GM23248 (cell line): ENCODE results near the gene DENND2C. TPM values are rescaled to one million over a fixed set of nuclear protein-coding genes. Genes with fewer than 3 reads are reported as not detected.
A peak's percentile ranks its signal among the peaks of the same experiment; 100 is the strongest.

Experiments used
- DNase-seq: peaks from one replicate; pipeline ENCODE4 v3.0.0-alpha.2; 2015
- H2AFZ ChIP-seq: fragments of 200-600 bp; sonication (generic); 2 replicates; pipeline ENCODE4 v1.6.1; 2016; ENCODE audit warnings: antibody characterized with exemption
- H3F3A ChIP-seq: fragments of 200-600 bp; sonication (generic); 2 replicates; pipeline ENCODE4 v1.6.1; 2016; ENCODE audit warnings: mild to moderate bottlenecking, antibody characterized with exemption, mixed run types; ENCODE audit not compliant: insufficient read depth
- H3K27ac ChIP-seq: fragments of 200-600 bp; sonication (generic); 2 replicates; pipeline ENCODE4 v1.5.1; 2016; ENCODE audit warnings: mild to moderate bottlenecking
- H3K27me3 ChIP-seq: fragments of 200-600 bp; sonication (generic); replicated peaks from 2 replicates; pipeline ENCODE4 v1.6.1; 2016; ENCODE audit warnings: mild to moderate bottlenecking; ENCODE audit not compliant: insufficient read depth
- H3K36me3 ChIP-seq: fragments of 200-600 bp; sonication (generic); 2 replicates; pipeline ENCODE4 v1.6.1; 2016; ENCODE audit warnings: low read depth, mild to moderate bottlenecking
- H3K4me1 ChIP-seq: fragments of 200-600 bp; sonication (generic); 2 replicates; pipeline ENCODE4 v1.6.1; 2016; ENCODE audit warnings: mild to moderate bottlenecking; ENCODE audit not compliant: insufficient read depth
- H3K4me2 ChIP-seq: fragments of 200-600 bp; sonication (generic); one replicate; pipeline ENCODE4 v1.6.1; 2016; ENCODE audit warnings: mild to moderate bottlenecking; ENCODE audit not compliant: unreplicated experiment
- H3K4me3 ChIP-seq: fragments of 200-600 bp; sonication (generic); 2 replicates; pipeline ENCODE4 v1.5.1; 2016; ENCODE audit warnings: mild to moderate bottlenecking
- H3K79me2 ChIP-seq: fragments of 200-600 bp; sonication (generic); 2 replicates; pipeline ENCODE4 v1.6.1; 2016; ENCODE audit warnings: mild to moderate bottlenecking; ENCODE audit not compliant: insufficient read depth
- H3K9ac ChIP-seq: fragments of 200-600 bp; sonication (generic); 2 replicates; pipeline ENCODE4 v1.6.1; 2016; ENCODE audit warnings: mild to moderate bottlenecking
- H3K9me2 ChIP-seq: fragments of 200-600 bp; sonication (generic); 2 replicates; pipeline ENCODE4 v1.6.1; 2016; ENCODE audit warnings: mixed run types, mild to moderate bottlenecking, moderate library complexity; ENCODE audit not compliant: insufficient read depth
- H3K9me3 ChIP-seq: fragments of 200-600 bp; sonication (generic); one replicate; pipeline ENCODE4 v1.6.1; 2017; ENCODE audit warnings: low read depth
- H4K20me1 ChIP-seq: fragments of 200-600 bp; sonication (generic); 2 replicates; pipeline ENCODE4 v1.6.0; 2016; ENCODE audit not compliant: insufficient read depth
- EZH2 ChIP-seq: fragments of 200-600 bp; sonication (generic); IDR thresholded peaks from 2 replicates; pipeline ENCODE4 v1.6.1; 2018; ENCODE audit warnings: antibody characterized with exemption, mild to moderate bottlenecking; ENCODE audit not compliant: insufficient read depth, poor library complexity, severe bottlenecking
- EZH2phosphoT487 ChIP-seq: fragments of 200-600 bp; sonication (generic); IDR thresholded peaks from 2 replicates; pipeline ENCODE4 v1.6.1; 2018; ENCODE audit warnings: antibody characterized with exemption, moderate library complexity, mild to moderate bottlenecking, low read depth; ENCODE audit not compliant: insufficient read depth
- WGBS, 2 experiments: methylation state at CpG; one replicate each; pipeline ENCODE4 v1.1.6; 2015 to 2017; ENCODE audit warnings: low lambda C conversion rate in 2 of 2, low coverage in 1 of 2; ENCODE audit errors: missing lambda C conversion rate in 2 of 2; 5-methylcytosine and 5-hydroxymethylcytosine counted together
- in situ Hi-C: fragments of 300-500 bp; cut with MboI; formaldehyde crosslinking; loops from 2 replicates; pipeline ENCODE4 v1.15.0; 2020
- polyA plus RNA-seq: library from polyadenylated mRNA; unstranded; fragments of >200 nt; fragmentation: Nextera tagmentation; extraction: Ambion mirVana; gene quantifications from 2 replicates; pipeline ENCODE4 v1.2.1, GENCODE V29; 2016
- total RNA-seq: library from RNA; depleted of rRNA; stranded (reverse); fragments of >200 nt; shearing (Covaris generic); gene quantifications from 2 replicates; pipeline ENCODE4 v1.2.3, GENCODE V29; 2014

DENND2C gene
- total and polyA plus RNA-seq, 2 experiments from 2014 or later, result 2.8 to 5.9 TPM

GRCh38 chr1:114561333-114561732 lies 108.5 kb downstream of the DENND2C start:
- Histone ChIP-seq H3K27me3 (no peaks in the 10 kb centered on the region), H3K9ac (no peak overlapping the region), H3K36me3 (peaks cover 2% of the 10 kb centered on the region; the same call in 1 of the 2 replicates), H3K9me2 (no peaks in the 10 kb centered on the region), H3K4me3 (no peak overlapping the region), H3F3A (no peaks in the 10 kb centered on the region), H3K27ac (no peak overlapping the region), H3K4me2 (no peak overlapping the region), H3K79me2 (no peaks in the 10 kb centered on the region), H3K9me3 (no peaks in the 10 kb centered on the region), H3K4me1 (no peaks in the 10 kb centered on the region), H2AFZ (no peak overlapping the region), H4K20me1 (no peaks in the 10 kb centered on the region)
- DNase-seq, result no peak
- 95 to 100% methylated on average over 1 of the region's 1 CpG for WGBS, 2 experiments
- in situ Hi-C loops, result no loop called here
- no peak for TF ChIP-seq EZH2
- no peak for TF ChIP-seq EZH2phosphoT487

- Histone ChIP-seq H4K20me1 (no peaks in the 10 kb centered on the region), H3K9me3 (no peaks in the 10 kb centered on the region), H3K9me2 (no peaks in the 10 kb centered on the region), H3K27ac (no peak overlapping the region), H3K9ac (no peak overlapping the region), H3F3A (no peaks in the 10 kb centered on the region), H3K79me2 (no peaks in the 10 kb centered on the region), H3K36me3 (no peaks in the 10 kb centered on the region), H3K27me3 (no peaks in the 10 kb centered on the region), H3K4me1 (no peaks in the 10 kb centered on the region), H2AFZ (no peak overlapping the region), H3K4me2 (no peak overlapping the region), H3K4me3 (no peak overlapping the region)
- DNase-seq, result no peak
- no peak for TF ChIP-seq EZH2
- no peak for TF ChIP-seq EZH2phosphoT487
- in situ Hi-C loops, result no loop called here
- WGBS, 2 experiments, result 57 to 61% methylated on average over 3 of the region's 3 CpGs
These were observed 110.5 kb downstream of the DENND2C start for GRCh38 chr1:114559356-114559755.

- no peaks in the 10 kb centered on the region for H3K9me3 ChIP-seq
- H3K4me3 ChIP-seq, result no peak overlapping the region
- TF ChIP-seq EZH2 (no peak), EZH2phosphoT487 (no peak)
- H3K27me3 ChIP-seq, result no peaks in the 10 kb centered on the region
- no peaks in the 10 kb centered on the region for H3K36me3 ChIP-seq
- WGBS, 2 experiments, result 88 to 96% methylated on average over 1 of the region's 1 CpG
- H3K9me2 ChIP-seq, result no peaks in the 10 kb centered on the region
- H3K4me2 ChIP-seq, result no peak overlapping the region
- no peak overlapping the region for H3K9ac ChIP-seq
- no peak overlapping the region for H2AFZ ChIP-seq
- H3F3A ChIP-seq, result no peaks in the 10 kb centered on the region
- no peak overlapping the region for H3K27ac ChIP-seq
- H3K79me2 ChIP-seq, result no peaks in the 10 kb centered on the region
- in situ Hi-C loops, result no loop called here
- no peaks in the 10 kb centered on the region for H4K20me1 ChIP-seq
- DNase-seq, result peak; percentile 30
- H3K4me1 ChIP-seq, result no peaks in the 10 kb centered on the region
These were observed 111.3 kb downstream of the DENND2C start for GRCh38 chr1:114558544-114558943.

DNA sequence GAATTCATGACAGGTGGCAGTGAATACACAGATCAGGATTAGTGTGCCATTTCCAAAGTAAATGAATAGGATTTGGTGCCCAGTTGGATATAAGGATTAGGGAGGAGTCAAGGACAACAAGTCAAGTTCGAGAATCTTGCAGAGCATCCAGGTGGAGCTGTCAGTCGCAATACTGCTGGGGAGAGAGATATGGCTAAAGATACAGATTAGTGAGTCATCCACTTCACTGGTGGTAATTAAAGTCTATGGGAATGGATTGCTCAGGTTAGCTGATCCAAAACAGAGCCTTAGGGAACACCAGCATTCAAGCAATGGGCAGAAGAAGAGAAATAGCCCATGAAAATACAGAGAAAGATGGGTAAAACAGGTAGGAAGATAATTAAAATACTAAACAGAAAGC lies 115.3 kb downstream of the DENND2C start:
- WGBS, 2 experiments, result 90 to 95% methylated on average over 2 of the region's 2 CpGs
- H3K79me2 ChIP-seq, result no peaks in the 10 kb centered on the region
- H2AFZ ChIP-seq, result no peak overlapping the region
- in situ Hi-C loops, result no loop called here
- TF ChIP-seq EZH2 (no peak), EZH2phosphoT487 (no peak)
- DNase-seq, result no peak
- H3K4me3 ChIP-seq, result no peak overlapping the region
- H3K27me3 ChIP-seq, result no peaks in the 10 kb centered on the region
- H3K4me1 ChIP-seq, result no peaks in the 10 kb centered on the region
- no peaks in the 10 kb centered on the region for H3F3A ChIP-seq
- H3K9me3 ChIP-seq, result no peaks in the 10 kb centered on the region
- no peaks in the 10 kb centered on the region for H3K36me3 ChIP-seq
- H3K9me2 ChIP-seq, result no peaks in the 10 kb centered on the region
- no peak overlapping the region for H3K27ac ChIP-seq
- no peak overlapping the region for H3K9ac ChIP-seq
- H3K4me2 ChIP-seq, result no peak overlapping the region
- H4K20me1 ChIP-seq, result no peaks in the 10 kb centered on the region

GRCh38 chr1:114552106-114552639 lies 117.7 kb downstream of the DENND2C start:
- no peak overlapping the region for H2AFZ ChIP-seq
- H3K9ac ChIP-seq, result no peak overlapping the region
- H3K4me3 ChIP-seq, result no peak overlapping the region
- H3K79me2 ChIP-seq, result no peaks in the 10 kb centered on the region
- H3K4me1 ChIP-seq, result no peaks in the 10 kb centered on the region
- no peaks in the 10 kb centered on the region for H3K27me3 ChIP-seq
- H3K36me3 ChIP-seq, result no peaks in the 10 kb centered on the region
- no peak overlapping the region for H3K4me2 ChIP-seq
- no peaks in the 10 kb centered on the region for H3F3A ChIP-seq
- WGBS, 2 experiments, result 86 to 88% methylated on average over 7 of the region's 7 CpGs
- DNase-seq, result no peak
- TF ChIP-seq EZH2, result no peak
- no peak for TF ChIP-seq EZH2phosphoT487
- no peaks in the 10 kb centered on the region for H4K20me1 ChIP-seq
- no peaks in the 10 kb centered on the region for H3K9me2 ChIP-seq
- H3K9me3 ChIP-seq, result no peaks in the 10 kb centered on the region
- H3K27ac ChIP-seq, result no peak overlapping the region
- in situ Hi-C loops, result no loop called here
